Measurements from ENCODE around the gene ZBTB20. TPM values are rescaled to one million over a fixed set of nuclear protein-coding genes. Genes with fewer than 3 reads are reported as not detected.

Gene ZBTB20
- total and polyA plus RNA-seq, 2 donors (not counting 1 experiment from before 2014, with no cell fraction given) = 4.0 to 123 TPM

DNA sequence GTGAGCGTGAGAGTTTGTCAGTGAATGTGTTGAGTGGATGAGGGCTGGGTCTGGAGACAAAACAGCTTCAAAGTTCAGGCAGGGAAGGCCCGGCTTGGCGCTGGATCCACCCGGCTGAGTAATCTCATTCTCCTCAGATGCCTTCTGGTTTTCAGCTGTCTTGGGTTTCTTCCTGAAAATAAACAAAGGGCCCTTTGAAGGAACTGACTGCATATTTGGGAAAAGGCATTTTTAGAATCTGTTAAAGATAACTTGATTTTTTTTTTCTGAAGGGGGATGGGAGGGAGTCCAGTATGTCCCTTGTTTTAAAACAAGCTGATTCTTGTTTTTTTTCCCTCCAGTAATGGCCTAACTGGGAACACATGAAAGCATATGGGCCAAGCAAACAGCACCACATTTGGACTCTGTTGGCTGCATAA lies 766.8 kb downstream of the ZBTB20 start:
- H3K4me3 Mint-ChIP-seq = no peak overlapping the region
- peaks cover 4% of the 10 kb centered on the region for H3K4me1 Mint-ChIP-seq
- no peak overlapping the region for H3K27ac ChIP-seq (ENCODE audit: low read length in 2 of 2)
- no peaks in the 10 kb centered on the region for H3K9me3 ChIP-seq (ENCODE audit: control extremely low read depth in 1 of 3, control insufficient read depth in 2 of 3, insufficient read depth in 1 of 3, low read length in 2 of 3)
- no peaks in the 10 kb centered on the region for H4K20me1 ChIP-seq (ENCODE audit: control insufficient read depth, insufficient read depth, low read length, poor library complexity, severe bottlenecking)
- ChIA-PET POLR2A (no interaction called here), CTCF (interaction anchor here (0.9 to 7.0 kb wide), 7 partner anchors 15 to 644 kb away, joined by 3 to 55 read pairs (median 4); no protein-coding TSS in a partner anchor)
- no peak overlapping the region for H2AFZ ChIP-seq (ENCODE audit: insufficient read depth, low read depth, low read length, poor library complexity, severe bottlenecking)
- DNase-seq (no peak), ATAC-seq (ENCODE audit: low read depth) (no peak)
- peaks cover 3 to 48% of the 10 kb centered on the region in 2 experiments for H3K36me3 ChIP-seq (replicated peaks in 1 of 2; ENCODE audit: control extremely low read depth in 1 of 2, control insufficient read depth in 1 of 2, extremely low read depth in 1 of 2, insufficient read depth in 2 of 2, low read length in 1 of 2)
- no peaks in the 10 kb centered on the region for H3K79me2 ChIP-seq (ENCODE audit: control insufficient read depth, insufficient read depth, low read length)
- H3K9me3 Mint-ChIP-seq (ENCODE audit: insufficient read depth) = no peaks in the 10 kb centered on the region
- intact Hi-C loops (cut with micrococcal nuclease) = loop anchor here (5.0 to 10.0 kb wide), 2 partner anchors 792 to 1435 kb away; no protein-coding TSS in a partner anchor
- H3K4me1 ChIP-seq (ENCODE audit: control insufficient read depth in 2 of 2, insufficient read depth in 2 of 2, low read length in 2 of 2) = peaks cover 4 to 11% of the 10 kb centered on the region in 2 donors
- no peak overlapping the region for H3K4me2 ChIP-seq (replicated peaks; ENCODE audit: low read depth, low read length, poor library complexity, severe bottlenecking)
- no peak overlapping the region for H3K27ac Mint-ChIP-seq
- TF ChIP-seq, protein P1, sequence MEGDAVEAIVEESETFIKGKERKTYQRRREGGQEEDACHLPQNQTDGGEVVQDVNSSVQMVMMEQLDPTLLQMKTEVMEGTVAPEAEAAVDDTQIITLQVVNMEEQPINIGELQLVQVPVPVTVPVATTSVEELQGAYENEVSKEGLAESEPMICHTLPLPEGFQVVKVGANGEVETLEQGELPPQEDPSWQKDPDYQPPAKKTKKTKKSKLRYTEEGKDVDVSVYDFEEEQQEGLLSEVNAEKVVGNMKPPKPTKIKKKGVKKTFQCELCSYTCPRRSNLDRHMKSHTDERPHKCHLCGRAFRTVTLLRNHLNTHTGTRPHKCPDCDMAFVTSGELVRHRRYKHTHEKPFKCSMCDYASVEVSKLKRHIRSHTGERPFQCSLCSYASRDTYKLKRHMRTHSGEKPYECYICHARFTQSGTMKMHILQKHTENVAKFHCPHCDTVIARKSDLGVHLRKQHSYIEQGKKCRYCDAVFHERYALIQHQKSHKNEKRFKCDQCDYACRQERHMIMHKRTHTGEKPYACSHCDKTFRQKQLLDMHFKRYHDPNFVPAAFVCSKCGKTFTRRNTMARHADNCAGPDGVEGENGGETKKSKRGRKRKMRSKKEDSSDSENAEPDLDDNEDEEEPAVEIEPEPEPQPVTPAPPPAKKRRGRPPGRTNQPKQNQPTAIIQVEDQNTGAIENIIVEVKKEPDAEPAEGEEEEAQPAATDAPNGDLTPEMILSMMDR (IDR thresholded peaks at IDR 0.05) = no peak
- TF ChIP-seq EZH2 (IDR thresholded peaks at IDR 0.05; ENCODE audit: borderline replicate concordance, insufficient read depth, low read depth, low read length, poor library complexity, severe bottlenecking) = no peak
- no peak overlapping the region for H3K9ac ChIP-seq (ENCODE audit: low read length)
- WGBS (ENCODE audit: insufficient coverage) = 100% methylated on average over 1 of the region's 4 CpGs
- no peaks in the 10 kb centered on the region for H3K27me3 Mint-ChIP-seq
- no peak overlapping the region for H3K4me3 ChIP-seq (ENCODE audit: control extremely low read depth in 1 of 5, extremely low read depth in 1 of 5, insufficient read depth in 1 of 5, low read depth in 2 of 5, low read length in 4 of 5)
- no peaks in the 10 kb centered on the region for H3K27me3 ChIP-seq (replicated peaks in 1 of 4; ENCODE audit: control extremely low read depth in 1 of 4, control insufficient read depth in 3 of 4, insufficient read depth in 4 of 4, low read length in 3 of 4)

DNA sequence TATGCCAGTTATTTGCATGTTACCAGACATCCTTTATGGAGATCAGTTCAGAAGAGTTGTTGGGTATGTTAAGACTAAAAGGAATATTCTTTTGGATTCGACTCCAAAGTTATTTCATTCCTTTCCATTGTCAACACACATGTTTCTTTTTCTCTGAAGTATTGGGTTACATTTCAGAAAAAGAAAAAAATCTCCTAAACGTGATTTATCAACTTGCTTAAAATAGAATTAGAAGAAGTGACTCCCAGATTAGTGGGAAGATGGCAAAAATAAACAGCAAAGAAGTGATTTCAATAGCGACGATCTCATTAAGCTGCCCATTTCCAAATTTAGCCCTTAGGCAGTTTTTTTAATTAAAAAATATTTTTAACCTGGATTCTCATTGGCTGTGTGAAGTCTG lies 767.8 kb downstream of the ZBTB20 start:
- H3K4me1 ChIP-seq (ENCODE audit: control insufficient read depth in 2 of 2, insufficient read depth in 2 of 2, low read length in 2 of 2) = peaks cover 4 to 8% of the 10 kb centered on the region in 2 donors
- intact Hi-C loops (cut with micrococcal nuclease) = no loop called here
- H3K4me2 ChIP-seq (replicated peaks; ENCODE audit: low read depth, low read length, poor library complexity, severe bottlenecking) = no peak overlapping the region
- H3K27me3 ChIP-seq (replicated peaks in 1 of 4; ENCODE audit: control extremely low read depth in 1 of 4, control insufficient read depth in 3 of 4, insufficient read depth in 4 of 4, low read length in 3 of 4) = no peaks in the 10 kb centered on the region
- TF ChIP-seq, protein P1 (IDR thresholded peaks at IDR 0.05) = no peak
- TF ChIP-seq EZH2 (IDR thresholded peaks at IDR 0.05; ENCODE audit: borderline replicate concordance, insufficient read depth, low read depth, low read length, poor library complexity, severe bottlenecking) = no peak
- POLR2A ChIA-PET = no interaction called here
- Mint-ChIP-seq H3K27ac (no peak overlapping the region), H3K4me3 (no peak overlapping the region), H3K27me3 (no peaks in the 10 kb centered on the region), H3K4me1 (peaks cover 4% of the 10 kb centered on the region), H3K9me3 (ENCODE audit: insufficient read depth) (no peaks in the 10 kb centered on the region)
- no peaks in the 10 kb centered on the region for H3K79me2 ChIP-seq (ENCODE audit: control insufficient read depth, insufficient read depth, low read length)
- ATAC-seq (ENCODE audit: low read depth) (no peak), DNase-seq (no peak)
- H3K9me3 ChIP-seq (ENCODE audit: control extremely low read depth in 1 of 3, control insufficient read depth in 2 of 3, insufficient read depth in 1 of 3, low read length in 2 of 3) = no peaks in the 10 kb centered on the region
- no peak overlapping the region for H3K9ac ChIP-seq (ENCODE audit: low read length)
- H3K27ac ChIP-seq (ENCODE audit: low read length in 2 of 2) = no peak overlapping the region
- no peak overlapping the region for H3K4me3 ChIP-seq (ENCODE audit: control extremely low read depth in 1 of 5, extremely low read depth in 1 of 5, insufficient read depth in 1 of 5, low read depth in 2 of 5, low read length in 4 of 5)
- CTCF ChIA-PET = interaction anchor here (0.7 to 7.0 kb wide), 3 partner anchors 40 to 223 kb away, joined by 3 to 55 read pairs (median 3); no protein-coding TSS in a partner anchor
- no CpG with 5 or more reads among the region's 4 CpGs for WGBS (ENCODE audit: insufficient coverage)
- no peaks in the 10 kb centered on the region for H4K20me1 ChIP-seq (ENCODE audit: control insufficient read depth, insufficient read depth, low read length, poor library complexity, severe bottlenecking)
- H3K36me3 ChIP-seq (replicated peaks in 1 of 2; ENCODE audit: control extremely low read depth in 1 of 2, control insufficient read depth in 1 of 2, extremely low read depth in 1 of 2, insufficient read depth in 2 of 2, low read length in 1 of 2) = peaks cover 3 to 47% of the 10 kb centered on the region in 2 experiments
- no peak overlapping the region for H2AFZ ChIP-seq (ENCODE audit: insufficient read depth, low read depth, low read length, poor library complexity, severe bottlenecking)

Data from B cell (primary cell).